T-helper 22 cell (primary cell): Measurements from ENCODE around the gene TXNDC5.
"Not testable (repeated sequence)": the region's sequence is repeated elsewhere in the genome, so short reads cannot be mapped to it uniquely, and the experiment has no call there.

Source experiments
- DNase-seq: peaks from one replicate; pipeline ENCODE4 v3.0.0-alpha.2; 2020; ENCODE audit warnings: low read depth

The TXNDC5 gene

DNA sequence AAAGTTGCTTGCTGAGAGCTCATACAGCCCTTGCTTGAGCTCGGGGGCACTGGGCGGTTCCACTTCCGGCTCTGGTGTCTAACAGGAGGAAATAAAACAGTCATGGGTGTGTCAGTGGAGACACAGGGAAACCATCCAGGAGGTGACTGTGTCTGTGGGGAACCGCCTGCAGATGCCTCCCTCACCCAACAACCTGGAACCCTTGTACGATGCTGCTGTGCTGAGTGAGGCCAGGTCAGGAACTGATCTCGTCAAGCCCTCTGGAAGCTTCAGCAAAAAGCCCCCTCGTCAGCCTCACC is 15.5 kb downstream of the TXNDC5 start:
- DNase-seq = no peak

DNA sequence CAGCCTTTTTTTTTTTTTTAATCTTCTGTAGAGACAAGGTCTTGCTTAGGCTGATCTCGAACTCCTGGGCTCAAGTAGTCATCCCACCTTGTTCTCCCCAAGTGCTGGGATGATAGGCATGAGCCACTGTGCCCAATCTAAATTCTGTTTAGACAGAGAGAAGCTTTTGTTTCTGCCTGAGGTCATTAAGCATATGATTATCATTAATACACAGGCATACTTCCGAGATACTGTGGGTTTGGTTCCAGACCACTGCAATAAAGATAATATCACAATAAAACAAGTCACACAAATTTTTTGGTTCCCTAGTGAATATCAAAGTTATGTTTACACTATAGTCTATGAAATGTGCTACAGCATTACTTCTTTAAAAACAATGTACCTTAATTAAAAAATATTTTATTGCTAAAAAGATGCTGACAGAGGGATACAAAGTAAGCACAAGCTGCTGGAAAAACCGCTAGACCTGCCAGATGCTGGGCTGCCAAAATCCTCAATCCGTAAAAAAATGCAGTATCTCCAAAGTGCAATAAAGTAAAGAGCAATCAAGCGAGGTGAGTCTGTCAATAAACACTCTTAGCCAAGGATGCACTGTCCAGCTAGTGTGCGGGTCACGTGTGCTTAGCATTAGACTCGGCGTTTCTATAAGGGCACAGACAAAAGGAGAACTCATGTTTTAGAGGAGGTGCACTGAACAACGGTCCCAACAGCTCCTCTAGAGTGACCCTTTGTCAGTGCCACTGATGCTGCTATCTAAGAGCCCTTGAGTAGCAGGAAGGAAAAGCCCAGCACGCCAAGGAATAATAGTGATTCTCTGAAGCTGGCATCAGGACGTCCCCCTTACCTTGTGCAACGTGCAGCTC is 16.1 kb downstream of the TXNDC5 start:
- DNase-seq = no peak

DNA sequence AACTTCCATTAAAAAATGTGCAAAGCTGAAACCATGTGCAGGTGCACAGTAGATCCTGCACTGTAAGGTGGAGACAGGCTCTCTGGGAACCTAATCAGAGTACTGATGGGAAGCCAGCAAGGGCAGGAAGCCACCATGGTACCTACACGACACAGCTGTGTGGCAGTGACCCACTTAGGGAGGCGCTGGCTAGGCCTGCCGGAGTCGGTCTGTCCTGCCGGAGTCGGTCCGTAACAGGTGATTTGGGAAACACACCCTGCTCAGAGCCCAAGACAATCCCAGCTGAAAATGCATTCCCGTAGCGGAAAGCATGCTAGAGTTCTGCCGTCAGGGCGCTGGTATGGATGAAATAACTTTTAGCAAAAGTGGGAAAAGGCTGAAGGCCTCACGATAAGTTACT is 17.2 kb downstream of the TXNDC5 start:
- no peak for DNase-seq

DNA sequence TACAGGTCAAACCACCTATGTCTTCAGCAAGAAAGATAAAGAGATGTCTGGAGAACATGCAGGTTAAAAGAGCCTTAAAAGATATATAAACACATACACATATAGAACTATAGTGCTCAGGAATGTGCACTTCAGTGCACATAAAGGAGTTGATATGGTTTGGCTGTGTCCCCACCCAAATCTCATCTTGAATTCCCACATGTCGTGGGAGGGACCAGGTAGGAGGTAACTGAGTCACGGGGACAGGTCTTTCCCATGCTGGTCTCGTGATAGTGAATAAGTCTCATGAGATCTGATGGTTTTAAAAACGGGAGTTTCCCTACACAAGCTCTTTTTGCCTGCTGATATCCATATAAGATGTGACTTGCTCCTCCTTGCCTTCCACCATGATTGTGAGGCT is 18.2 kb downstream of the TXNDC5 start:
- DNase-seq = not testable (repeated sequence)

DNA sequence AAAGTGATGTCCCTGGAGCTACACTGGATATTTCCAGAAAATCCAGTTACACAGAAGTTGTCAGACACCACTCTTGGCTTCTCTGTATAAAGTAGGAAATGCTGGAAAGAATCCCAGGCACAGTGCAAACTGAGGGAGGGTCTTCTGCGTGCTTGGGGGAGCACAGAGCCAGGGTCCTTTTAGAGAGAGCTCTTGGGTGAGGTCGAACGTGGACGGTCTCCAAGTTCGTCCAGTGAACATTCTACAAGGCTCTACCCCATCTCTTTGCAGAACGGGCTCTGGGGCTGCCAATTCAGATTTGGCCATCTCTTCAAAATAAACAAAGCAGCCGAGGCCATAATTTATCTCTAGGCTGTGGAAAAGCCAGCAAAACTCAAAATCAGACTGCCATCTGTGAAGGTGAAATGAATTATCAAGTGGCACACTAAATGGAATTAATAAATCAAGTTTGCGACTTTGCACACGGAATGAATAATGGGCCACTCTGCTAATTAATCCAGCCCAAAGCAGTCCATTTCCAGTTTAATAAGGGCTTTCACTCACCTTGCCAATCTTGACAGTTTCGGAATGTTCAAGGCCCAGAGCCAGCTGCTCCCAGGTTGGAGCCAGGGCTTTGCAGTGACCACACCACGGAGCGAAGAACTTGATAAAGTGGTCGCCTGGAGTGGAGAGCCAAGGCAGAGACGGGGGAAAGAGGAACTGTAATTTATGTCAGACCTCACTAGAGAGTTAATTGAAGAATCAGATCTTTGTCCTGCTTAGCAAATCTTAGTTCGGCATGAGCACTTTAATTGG is 19.3 kb downstream of the TXNDC5 start:
- no peak for DNase-seq

DNA sequence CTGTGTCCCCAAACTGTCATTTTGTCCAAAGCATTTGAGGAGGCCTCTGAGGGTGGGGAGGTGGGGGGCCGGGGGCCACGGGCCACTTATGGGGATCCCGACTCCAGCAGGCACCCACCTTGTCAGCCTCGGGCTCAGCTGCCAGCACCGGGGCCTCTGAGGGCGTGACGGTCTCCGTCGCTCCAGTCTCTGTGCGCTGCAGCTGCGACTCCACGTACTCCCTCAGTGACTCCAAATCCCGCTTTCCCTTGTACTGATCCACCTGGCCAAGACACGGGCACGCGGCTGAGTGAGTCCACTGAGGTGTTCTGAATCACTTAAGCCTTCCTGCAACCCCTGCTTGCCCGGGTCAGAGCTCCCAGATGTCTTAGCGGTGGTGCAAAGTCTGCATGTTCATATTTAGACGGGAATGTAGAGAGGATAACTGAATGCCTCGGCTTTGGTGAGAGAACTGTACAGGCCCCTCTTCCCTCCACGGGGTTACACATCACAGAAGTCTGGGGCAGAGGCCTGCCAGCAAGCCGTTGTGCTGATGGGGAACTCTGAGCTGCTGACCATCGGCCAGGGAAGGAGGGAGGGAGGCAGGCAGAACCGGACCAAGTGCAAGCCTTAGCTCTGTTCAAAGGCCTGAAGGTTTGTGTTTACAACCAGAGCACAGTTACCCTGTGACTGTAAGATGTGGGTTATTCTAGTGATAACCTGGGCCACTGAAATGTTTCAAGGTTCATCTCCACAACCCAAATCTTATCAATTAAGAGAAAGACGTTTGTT is 21.8 kb downstream of the TXNDC5 start:
- no peak for DNase-seq

DNA sequence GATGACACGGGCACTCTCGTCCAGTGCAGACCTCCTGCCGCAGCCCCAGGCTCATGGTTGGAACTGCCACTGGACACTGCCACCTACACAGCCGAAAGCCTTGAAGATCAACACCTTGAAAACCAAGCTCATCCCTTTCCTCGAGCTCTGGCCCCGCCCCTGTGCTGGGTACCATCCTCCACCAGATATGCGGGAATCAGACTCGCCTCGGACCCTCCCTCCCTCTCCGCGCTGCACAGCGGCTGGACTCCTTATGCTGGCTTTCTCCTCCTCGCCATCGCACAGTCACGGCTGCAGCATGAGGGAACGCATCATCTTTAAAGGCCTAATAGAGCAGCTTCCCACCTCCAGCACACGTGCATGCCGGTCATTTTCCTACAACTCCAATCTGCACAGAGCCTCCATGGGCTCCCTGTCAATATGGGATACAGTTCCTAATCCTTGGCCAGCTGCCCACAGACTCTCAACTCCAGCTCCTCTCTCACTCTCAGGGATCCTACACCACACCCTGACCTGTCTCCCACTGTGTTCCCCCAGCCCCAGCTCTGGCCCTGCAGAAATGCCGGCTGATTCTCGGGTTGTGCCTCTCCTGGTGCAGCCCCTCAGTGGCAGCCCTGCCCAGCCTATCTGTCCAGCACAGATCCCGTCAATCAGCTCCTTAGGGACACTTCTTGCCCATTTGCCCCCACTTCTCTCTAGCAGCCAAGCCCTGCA is 23.2 kb downstream of the TXNDC5 start:
- no peak for DNase-seq

DNA sequence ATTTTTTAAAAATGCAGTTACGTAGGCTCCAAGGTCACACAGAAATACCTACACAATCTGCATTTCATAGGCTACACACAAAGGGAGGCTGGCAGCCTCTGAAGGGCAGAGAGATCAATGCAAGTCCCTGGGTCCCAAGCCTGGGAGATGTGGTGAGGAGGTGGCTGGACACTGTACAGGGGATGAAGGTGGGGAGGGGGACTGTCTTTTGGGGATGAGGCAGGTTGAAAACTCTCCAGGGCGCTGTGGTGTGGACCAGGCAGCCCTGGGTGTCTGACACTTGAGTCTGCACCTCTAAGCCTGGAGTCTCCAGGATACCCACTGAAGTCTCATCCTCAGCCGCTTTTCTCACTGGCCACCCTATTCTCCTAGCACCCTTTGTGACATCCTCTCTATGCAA is 24.5 kb downstream of the TXNDC5 start:
- no peak for DNase-seq

DNA sequence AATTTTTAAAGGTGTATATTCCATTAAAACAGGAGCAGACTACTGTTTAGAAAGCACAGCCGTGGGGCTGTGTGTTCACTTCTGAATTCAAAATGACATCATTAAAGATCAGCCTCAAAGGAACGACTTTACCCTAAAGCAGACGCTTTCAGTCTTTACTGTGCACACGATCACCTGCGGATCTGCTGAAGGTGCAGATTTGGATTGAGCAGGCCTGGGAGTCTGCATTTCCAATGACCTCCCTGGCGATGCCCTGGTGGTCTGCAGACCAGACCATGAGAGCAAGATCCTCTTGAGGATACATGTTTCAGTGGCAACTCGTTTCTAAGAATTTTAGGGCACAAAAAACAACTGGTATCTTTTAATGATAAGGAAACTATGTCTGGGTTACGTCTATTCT is 27.2 kb downstream of the TXNDC5 start:
- no peak for DNase-seq

DNA sequence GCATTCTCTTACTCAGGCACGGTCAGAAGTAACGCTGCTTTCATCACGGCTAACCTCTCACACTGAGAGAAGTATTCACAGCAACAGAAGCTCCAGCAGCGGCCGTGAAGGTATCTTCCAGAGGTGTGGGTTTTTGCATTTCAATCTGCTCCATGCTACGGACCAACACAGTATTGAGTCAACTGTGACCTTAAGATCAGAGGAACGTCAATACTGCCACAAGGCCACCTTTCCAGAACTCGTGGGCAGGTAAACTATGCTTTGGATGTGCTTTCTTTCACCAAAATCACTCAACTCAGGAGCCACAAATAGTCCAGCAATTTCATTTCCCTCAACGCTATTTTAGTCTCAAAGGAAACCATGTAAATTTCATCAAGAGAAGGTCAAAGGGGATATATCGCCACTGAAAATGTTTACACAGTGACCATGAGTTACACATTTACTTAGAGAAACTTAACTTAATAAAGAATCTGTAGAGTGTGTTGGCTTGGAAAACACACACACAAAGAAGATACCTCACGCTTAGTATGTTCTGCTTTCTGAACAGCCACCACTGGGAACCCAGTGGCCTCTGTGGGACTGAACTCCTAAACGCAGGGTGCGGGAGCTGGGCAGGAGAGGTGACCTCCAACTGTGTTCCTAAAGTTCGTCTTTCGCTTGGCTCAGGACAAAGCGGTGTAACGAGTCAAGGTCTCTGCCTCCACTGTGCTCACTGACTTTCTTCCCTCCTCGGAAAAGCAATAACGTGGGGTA is 27.9 kb downstream of the TXNDC5 start:
- no peak for DNase-seq

DNA sequence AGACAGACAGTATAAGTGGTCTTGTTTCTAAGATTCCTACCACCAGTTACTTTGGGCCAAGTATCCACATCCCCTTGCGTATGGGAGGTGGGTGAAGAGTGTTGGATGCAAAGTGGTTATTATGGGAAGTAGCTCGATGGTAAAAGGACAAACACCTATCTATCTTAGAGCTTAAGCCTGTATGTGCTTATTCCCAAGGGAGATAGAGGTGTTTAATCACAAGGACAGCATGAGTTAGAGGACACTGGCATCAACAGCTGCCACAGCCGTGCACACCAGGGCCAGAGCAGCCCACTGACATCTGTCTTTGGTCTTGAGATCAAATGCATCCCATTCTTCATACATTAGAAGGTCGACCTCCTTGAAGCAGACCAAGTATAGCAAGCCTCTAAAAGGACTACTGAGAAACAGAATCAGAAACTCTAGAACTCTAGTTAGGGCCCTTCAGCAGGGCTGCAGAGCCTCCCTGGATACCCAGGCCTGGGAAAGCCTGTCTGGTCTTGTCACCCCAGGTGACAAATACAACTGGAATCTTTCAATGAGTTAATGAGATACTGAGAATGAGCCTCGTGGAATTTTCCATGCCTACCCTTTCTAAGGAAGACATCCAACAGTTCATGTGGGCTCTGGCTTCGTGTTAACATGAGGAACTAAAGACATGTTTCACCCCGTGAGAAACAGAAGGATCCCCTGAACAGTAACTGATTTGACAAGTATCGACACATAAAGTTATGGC is 28.7 kb downstream of the TXNDC5 start:
- DNase-seq = no peak

DNA sequence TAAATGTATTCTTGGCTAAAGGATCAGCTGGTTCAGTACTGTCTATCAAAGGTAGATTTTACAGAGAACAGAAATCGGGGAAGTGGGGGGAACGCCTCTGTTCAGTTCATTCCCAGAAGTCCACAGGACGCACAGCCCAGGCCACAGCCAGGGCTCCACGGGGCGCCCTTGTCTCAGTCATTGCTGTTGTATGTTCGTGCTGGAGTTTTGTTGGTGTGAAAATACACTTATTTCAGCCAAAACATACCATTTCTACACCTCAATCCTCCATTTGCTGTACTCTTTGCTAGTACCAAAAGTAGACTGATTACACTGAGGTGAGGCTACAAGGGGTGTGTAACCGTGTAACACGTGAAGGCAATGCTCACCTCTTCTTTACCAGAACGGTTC is 29.9 kb downstream of the TXNDC5 start:
- no peak for DNase-seq

DNA sequence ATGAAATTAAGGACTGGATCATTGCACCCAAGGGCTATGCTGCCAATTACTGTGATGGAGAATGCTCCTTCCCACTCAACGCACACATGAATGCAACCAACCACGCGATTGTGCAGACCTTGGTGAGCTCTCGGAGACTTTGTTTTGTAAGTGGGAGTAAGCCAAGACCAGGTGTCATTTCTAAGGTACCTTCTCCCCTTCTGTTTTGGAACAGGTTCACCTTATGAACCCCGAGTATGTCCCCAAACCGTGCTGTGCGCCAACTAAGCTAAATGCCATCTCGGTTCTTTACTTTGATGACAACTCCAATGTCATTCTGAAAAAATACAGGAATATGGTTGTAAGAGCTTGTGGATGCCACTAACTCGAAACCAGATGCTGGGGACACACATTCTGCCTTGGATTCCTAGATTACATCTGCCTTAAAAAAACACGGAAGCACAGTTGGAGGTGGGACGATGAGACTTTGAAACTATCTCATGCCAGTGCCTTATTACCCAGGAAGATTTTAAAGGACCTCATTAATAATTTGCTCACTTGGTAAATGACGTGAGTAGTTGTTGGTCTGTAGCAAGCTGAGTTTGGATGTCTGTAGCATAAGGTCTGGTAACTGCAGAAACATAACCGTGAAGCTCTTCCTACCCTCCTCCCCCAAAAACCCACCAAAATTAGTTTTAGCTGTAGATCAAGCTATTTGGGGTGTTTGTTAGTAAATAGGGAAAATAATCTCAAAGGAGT is 30.4 kb downstream of the TXNDC5 start:
- DNase-seq = no peak

DNA sequence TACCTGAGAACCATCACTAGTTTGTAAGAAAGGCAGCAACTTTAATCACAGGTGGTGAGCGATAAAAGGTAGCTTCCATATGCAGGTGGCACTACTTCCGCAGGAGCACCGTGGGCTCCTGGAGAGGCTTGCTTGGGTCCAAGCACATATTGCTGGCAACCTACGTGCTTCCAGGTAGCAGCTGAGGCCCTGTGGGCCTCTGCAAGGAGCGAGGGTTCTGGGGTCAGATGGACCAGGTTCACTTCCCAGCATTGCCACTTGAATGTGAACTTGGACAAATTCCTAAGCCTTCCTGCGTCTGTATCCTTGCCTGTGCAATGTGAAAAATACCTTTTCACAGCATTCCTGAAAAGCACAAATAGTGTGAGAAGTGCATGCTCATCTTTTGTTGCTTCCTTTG is 31.0 kb downstream of the TXNDC5 start:
- no peak for DNase-seq

DNA sequence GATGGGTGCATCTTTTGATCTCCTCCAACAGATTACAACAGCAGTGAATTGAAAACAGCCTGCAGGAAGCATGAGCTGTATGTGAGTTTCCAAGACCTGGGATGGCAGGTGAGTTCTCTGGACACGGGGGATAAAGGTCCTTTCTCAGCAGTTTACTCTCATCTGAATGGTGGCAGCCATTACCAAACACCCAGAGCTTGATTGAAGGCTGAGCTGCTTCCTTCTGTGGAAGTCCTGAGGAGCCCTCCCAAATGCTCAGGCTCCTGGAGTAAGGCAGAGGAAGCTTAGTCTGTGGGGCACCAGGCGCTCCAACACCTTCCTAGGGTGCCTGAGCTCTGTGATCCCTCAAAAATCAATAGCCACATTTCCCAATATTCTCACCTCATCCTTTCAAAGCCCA is 31.5 kb downstream of the TXNDC5 start:
- no peak for DNase-seq

DNA sequence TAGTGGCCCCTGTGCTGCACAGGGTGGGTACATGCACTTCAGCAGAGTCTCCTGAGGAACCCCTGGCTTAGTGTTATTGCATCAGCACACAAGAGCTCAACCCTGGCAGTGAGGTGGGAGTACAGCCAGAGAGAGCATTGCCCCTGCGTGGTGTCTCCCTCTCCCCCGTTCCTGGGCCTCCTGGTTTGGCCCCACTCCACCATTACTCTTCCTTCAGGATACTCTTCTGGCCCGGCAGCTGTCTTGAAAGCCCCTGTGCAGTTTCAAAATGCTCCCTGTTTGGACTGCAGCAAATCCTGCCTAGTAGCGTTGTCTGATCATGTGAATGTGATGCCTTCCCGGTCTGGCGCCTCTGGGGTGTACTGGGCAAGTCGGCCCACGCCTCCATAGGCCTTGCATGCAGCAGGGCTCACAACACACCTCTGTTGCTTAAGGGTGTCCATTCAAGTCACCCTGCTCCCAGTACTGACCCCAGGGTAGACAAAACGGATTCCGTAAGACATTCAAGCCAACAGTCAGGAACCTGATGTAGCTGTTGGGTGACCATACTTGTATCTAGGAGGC is 32.1 kb downstream of the TXNDC5 start:
- no peak for DNase-seq

DNA sequence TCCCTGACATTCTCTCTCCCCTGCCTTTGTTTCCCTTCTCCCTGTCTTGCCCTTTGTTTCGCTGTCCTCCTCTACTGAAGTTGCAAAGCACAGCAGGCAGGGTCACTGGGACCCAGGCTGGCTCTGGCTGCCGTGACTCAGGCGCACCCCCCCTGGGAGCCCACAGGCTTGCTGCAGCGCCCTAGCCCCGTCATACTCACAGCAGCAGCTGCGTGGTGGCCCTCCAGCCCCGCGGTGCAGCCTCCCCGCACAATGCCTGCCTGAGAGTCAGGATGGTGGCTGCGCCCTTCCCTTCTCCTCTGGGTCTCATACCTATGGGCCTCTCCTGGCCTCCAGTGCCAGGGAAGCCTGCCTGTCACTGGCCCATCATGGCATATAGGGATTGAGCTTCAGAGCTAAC is 41.7 kb downstream of the TXNDC5 start:
- DNase-seq = no peak

DNA sequence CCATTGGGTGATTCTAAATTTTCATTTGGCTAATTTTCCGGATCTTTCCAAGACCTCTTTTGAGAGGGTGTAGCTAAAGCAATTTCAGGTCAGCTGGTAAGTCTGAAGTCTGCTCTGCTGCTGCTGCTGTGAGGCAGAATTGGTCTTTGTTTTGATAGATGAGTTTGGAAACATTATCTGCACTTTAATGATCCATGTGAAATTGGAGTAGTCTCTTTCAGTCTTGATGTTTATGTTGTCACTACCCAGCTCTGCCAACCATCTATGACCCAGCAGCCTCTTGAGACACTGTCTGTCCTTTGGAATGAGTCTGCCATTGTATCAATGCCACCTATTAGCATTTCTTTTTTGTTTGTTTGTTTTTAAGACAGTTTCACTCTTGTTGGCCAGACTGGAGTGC is 44.1 kb downstream of the TXNDC5 start:
- DNase-seq = no peak

DNA sequence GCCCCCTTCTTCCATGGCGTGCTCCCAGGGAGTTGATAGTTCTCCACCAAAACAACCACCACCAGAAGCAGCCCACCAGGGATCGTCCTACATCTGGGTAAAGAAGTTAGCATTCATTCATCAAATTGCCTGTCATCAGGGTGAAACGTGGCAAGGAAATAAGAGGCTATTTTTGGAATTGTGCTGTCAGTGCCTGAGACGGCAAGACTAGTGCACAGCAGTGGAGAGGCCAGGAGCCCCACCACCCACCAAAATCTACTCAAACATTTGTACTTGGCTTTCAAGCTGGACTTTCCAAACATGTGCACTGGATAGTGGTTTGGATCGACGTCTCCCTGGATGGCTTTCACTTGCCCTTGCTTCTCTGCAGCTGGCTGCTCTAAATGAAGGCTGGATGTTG is 44.8 kb downstream of the TXNDC5 start:
- no peak for DNase-seq

DNA sequence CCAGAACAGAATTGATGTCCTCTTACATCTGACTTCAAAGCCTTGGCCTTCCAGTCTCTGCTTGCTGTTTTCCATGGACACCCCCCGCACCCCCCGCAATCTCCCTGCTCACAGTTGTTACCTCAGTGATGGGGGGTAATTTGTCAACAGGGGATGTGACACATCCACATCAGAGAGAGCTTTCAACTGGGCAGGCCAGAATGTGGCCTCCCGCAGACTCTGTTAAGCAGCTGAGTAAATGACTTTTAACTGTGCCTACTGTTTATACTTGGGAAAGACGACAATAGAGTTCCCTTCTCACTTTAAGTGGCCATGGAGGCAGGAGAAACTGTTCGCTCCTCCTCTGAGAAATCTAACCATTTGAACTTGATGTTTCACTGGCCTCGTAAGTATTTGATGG is 51.0 kb downstream of the TXNDC5 start:
- no peak for DNase-seq
